ENCODE results near the gene SPG7. TPM values are rescaled to one million over a fixed set of nuclear protein-coding genes. Genes with fewer than 3 reads are reported as not detected.

Gene SPG7
- total RNA-seq, 1 experiment from 2014 or later: 119 TPM

DNA sequence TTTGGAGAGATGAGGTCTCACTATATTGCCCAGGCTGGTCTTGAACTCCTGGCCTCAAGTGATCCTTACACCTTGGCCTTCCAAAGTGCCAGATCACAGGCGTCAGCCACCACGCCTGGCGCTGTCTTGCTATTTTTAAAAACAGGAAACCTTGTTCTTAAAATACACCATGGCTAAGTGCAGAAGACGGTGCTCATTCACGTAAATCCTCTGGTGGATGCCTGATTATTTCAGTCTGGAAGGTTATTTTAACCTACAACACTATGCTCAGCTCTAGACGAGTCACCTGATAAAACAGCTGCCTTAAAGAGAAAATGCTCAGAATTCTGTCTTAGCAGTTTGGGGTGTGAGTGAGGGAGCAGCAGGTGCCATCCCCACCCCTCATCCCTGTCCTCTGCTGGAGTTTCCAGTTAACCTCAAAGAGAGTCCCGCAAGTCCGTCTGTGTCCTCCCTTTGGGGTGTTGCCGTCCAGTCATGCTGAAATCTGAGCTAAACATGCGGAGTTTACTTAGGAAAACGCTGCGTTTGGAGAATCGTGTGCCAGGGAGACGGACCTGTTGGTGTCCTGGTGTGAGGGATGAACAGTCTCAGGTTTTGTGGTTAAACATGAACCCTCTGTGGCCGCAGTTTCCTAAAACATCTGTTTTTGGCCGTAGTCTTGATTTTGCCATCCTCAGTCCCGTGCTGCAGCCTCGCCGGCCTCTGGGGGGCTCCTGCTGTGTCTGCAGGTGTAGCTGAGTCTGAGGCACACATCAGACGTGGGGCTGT, 17.1 kb downstream of the SPG7 start:
- H4K20me1 ChIP-seq (ENCODE audit: control insufficient read depth, insufficient read depth, insufficient read length): peaks cover 2% of the 10 kb centered on the region
- Mint-ChIP-seq H3K4me1 (peaks cover 6 to 7% of the 10 kb centered on the region in 2 experiments; a peak in 2 of 4 replicates), H3K36me3 (ENCODE audit: insufficient read depth in 1 of 3, low read depth in 3 of 3) (peaks cover 55 to 92% (median 88%) of the 10 kb centered on the region in 3 experiments; a peak in 6 of 7 replicates), H3K27ac (peak overlapping the region in 1 of 3 experiments; percentile 36; a peak in 1 of 7 replicates), H3K9me3 (no peaks in the 10 kb centered on the region), H3K4me3 (no peak overlapping the region), H3K27me3 (ENCODE audit: low read depth) (no peaks in the 10 kb centered on the region)
- H3K27me3 ChIP-seq (ENCODE audit: insufficient read depth, low read length): no peaks in the 10 kb centered on the region; the same call in 1 of the 2 replicates
- no peak overlapping the region for H4K91ac ChIP-seq (ENCODE audit: insufficient read length, low read depth, low read length)
- no peak overlapping the region for H3K4me2 ChIP-seq (ENCODE audit: insufficient read depth, insufficient read length, low read length)
- H3K27ac ChIP-seq (ENCODE audit: insufficient read length, low read depth, low read length): no peak overlapping the region
- H3K79me2 ChIP-seq (ENCODE audit: insufficient read depth, low read length): peaks cover 6% of the 10 kb centered on the region; the same call in 1 of the 2 replicates
- H3K18ac ChIP-seq (ENCODE audit: insufficient read length, low read depth, low read length): no peak overlapping the region
- no peak overlapping the region for H4K5ac ChIP-seq (ENCODE audit: insufficient read length, low read depth, low read length)
- H3K79me1 ChIP-seq (ENCODE audit: insufficient read depth, low read depth, low read length, poor library complexity, severe bottlenecking): peaks cover 2% of the 10 kb centered on the region
- no peaks in the 10 kb centered on the region for H3K23me2 ChIP-seq (ENCODE audit: insufficient read length, low read depth, low read length, poor library complexity, severe bottlenecking)
- H2BK5ac ChIP-seq (ENCODE audit: insufficient read length, low read length): no peak overlapping the region
- no peak overlapping the region for H2AFZ ChIP-seq (ENCODE audit: low read length)
- H3K56ac ChIP-seq (ENCODE audit: insufficient read length, low read depth, low read length): no peak overlapping the region
- no peak overlapping the region for H2AK5ac ChIP-seq (ENCODE audit: insufficient read length, low read length)
- H2BK12ac ChIP-seq (ENCODE audit: insufficient read length, low read depth, low read length): no peak overlapping the region
- H3K9me3 ChIP-seq (ENCODE audit: control insufficient read depth, low read depth, low read length): no peaks in the 10 kb centered on the region
- no peak overlapping the region for H3T11ph ChIP-seq (ENCODE audit: low read length)
- H2BK20ac ChIP-seq (ENCODE audit: low read depth, low read length, poor library complexity, severe bottlenecking): no peak overlapping the region
- no peak overlapping the region for H3K14ac ChIP-seq (ENCODE audit: insufficient read depth, low read length)
- H4K8ac ChIP-seq (replicated peaks; ENCODE audit: insufficient read length, low read depth, low read length): no peak overlapping the region
- DNase-seq: no peak
- H2BK120ac ChIP-seq (ENCODE audit: low read depth, low read length, poor library complexity, severe bottlenecking): no peak overlapping the region
- no CpG with 5 or more reads among the region's 20 CpGs for WGBS (ENCODE audit: extremely low coverage, insufficient read length, low lambda C conversion rate)
- TF ChIP-seq, protein P1, sequence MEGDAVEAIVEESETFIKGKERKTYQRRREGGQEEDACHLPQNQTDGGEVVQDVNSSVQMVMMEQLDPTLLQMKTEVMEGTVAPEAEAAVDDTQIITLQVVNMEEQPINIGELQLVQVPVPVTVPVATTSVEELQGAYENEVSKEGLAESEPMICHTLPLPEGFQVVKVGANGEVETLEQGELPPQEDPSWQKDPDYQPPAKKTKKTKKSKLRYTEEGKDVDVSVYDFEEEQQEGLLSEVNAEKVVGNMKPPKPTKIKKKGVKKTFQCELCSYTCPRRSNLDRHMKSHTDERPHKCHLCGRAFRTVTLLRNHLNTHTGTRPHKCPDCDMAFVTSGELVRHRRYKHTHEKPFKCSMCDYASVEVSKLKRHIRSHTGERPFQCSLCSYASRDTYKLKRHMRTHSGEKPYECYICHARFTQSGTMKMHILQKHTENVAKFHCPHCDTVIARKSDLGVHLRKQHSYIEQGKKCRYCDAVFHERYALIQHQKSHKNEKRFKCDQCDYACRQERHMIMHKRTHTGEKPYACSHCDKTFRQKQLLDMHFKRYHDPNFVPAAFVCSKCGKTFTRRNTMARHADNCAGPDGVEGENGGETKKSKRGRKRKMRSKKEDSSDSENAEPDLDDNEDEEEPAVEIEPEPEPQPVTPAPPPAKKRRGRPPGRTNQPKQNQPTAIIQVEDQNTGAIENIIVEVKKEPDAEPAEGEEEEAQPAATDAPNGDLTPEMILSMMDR (conservative IDR thresholded peaks at IDR 0.05): no peak
- no peaks in the 10 kb centered on the region for H3K4me1 ChIP-seq (ENCODE audit: insufficient read depth, low read length)
- H2BK15ac ChIP-seq (ENCODE audit: low read depth, low read length): no peak overlapping the region
- no peak overlapping the region for H3K4ac ChIP-seq (ENCODE audit: low read depth, low read length)
- no peak overlapping the region for H3K23ac ChIP-seq (ENCODE audit: insufficient read length, low read depth, low read length)
- no peak overlapping the region for H3K9ac ChIP-seq (ENCODE audit: extremely low read depth, insufficient read length, low read length)
